Body of pancreas (tissue), 4 donors: ENCODE measurements around the gene COPA. TPM values are rescaled to one million over a fixed set of nuclear protein-coding genes. Genes with fewer than 3 reads are reported as not detected.

Experiments
- ATAC-seq: fragments of 150-250 bp; one replicate; pipeline ENCODE4 v1.9.1; 2016
- DNase-seq, 4 donors: peaks; one replicate each; pipeline ENCODE4 v3.0.0-alpha.2; 2019
- H3K27ac ChIP-seq, 4 donors: fragments of 200-600 bp; sonication (generic); 1 replicate in 3 of 4; 2 replicates in 1 of 4; pipeline versions ENCODE4 v1.5.1 to v1.6.1; 2016 to 2019; ENCODE audit warnings: mild to moderate bottlenecking in 1 of 4, mixed read lengths in 1 of 4, moderate library complexity in 1 of 4
- H3K27me3 ChIP-seq, 2 donors: fragments of 200-600 bp; sonication (generic); one replicate each; pipeline ENCODE4 v1.6.0; 2016; ENCODE audit warnings: mild to moderate bottlenecking in 1 of 2
- H3K36me3 ChIP-seq, 2 donors: fragments of 200-600 bp; sonication (generic); replicated peaks in 1 of 2; 2 replicates each; pipeline ENCODE4 v1.5.1; 2016; ENCODE audit warnings: low read depth in 2 of 2; ENCODE audit not compliant: insufficient read depth in 1 of 2
- H3K4me1 ChIP-seq: fragments of 200-600 bp; sonication (generic); one replicate; pipeline ENCODE4 v1.6.0; 2016
- H3K4me3 ChIP-seq, 2 donors: fragments of 200-600 bp; sonication (generic); 1 replicate in 1 of 2; 2 replicates in 1 of 2; pipeline ENCODE4 v1.5.1; 2016 to 2019
- H3K9me3 ChIP-seq, 3 donors: fragments of 200-600 bp; sonication (generic); 1 replicate in 2 of 3; 2 replicates in 1 of 3; pipeline ENCODE4 v1.5.1; 2016
- CTCF ChIP-seq, 7 experiments: fragments of 450-650 bp in 4 of 7; fragments of 200-600 bp in 3 of 7; sonication (generic) in 3 of 7; IDR thresholded peaks; one replicate each; pipeline ENCODE4 v1.5.1; 2016 to 2019; ENCODE audit warnings: antibody characterized with exemption in 7 of 7
- POLR2A ChIP-seq, 3 donors: fragments of 450-650 bp; IDR thresholded peaks; one replicate each; pipeline ENCODE4 v1.6.1; 2016; ENCODE audit warnings: antibody characterized with exemption in 3 of 3, mild to moderate bottlenecking in 2 of 3
- WGBS, 2 donors: methylation state at CpG; one replicate each; pipeline ENCODE4 v1.1.5; 2017; 5-methylcytosine and 5-hydroxymethylcytosine counted together
- intact Hi-C: fragments of 100-400 bp; cut with DNase I; formaldehyde crosslinking; loops from one replicate; pipeline ENCODE4 v1.15.1; 2023
- total RNA-seq, 2 donors: library from RNA; depleted of rRNA; stranded (reverse); fragments of >200 nt; gene quantifications; one replicate each; pipeline ENCODE4 v1.1.0, GENCODE V29; 2016

Gene COPA
- total RNA-seq, 2 donors from 2014 or later: 75.8 to 86.7 TPM

DNA sequence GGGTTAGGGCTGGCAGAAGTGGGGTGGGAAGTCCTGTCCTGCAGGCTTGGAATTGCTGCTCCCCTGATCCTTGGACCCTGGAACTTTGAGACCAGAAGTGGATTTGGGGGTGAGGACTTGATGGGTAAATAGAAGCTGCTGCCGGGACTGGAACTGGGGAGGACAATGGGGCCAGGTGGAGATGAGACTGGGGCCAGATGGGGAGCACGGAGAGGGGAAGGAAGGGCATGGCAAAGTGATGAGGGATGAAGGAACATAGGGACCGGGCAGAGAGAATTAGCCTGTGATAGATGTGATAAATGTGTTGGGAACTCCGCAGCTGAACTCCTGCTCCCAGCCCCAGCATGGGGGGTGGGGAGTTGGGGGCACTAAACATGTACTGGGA lies 24.5 kb upstream of the COPA start:
- Histone ChIP-seq H3K9me3 (no peaks in the 10 kb centered on the region), H3K4me3 (no peak overlapping the region), H3K27me3 (no peaks in the 10 kb centered on the region), H3K36me3 (no peaks in the 10 kb centered on the region), H3K27ac (no peak overlapping the region), H3K4me1 (no peaks in the 10 kb centered on the region)
- TF ChIP-seq POLR2A (IDR thresholded peaks at IDR 0.05) (no peak), CTCF (IDR thresholded peaks at IDR 0.05) (no peak)
- DNase-seq (no peak), ATAC-seq (no peak)
- intact Hi-C loops: no loop called here
- WGBS, 2 donors: 21 to 36% methylated on average over 4 of the region's 4 CpGs

DNA sequence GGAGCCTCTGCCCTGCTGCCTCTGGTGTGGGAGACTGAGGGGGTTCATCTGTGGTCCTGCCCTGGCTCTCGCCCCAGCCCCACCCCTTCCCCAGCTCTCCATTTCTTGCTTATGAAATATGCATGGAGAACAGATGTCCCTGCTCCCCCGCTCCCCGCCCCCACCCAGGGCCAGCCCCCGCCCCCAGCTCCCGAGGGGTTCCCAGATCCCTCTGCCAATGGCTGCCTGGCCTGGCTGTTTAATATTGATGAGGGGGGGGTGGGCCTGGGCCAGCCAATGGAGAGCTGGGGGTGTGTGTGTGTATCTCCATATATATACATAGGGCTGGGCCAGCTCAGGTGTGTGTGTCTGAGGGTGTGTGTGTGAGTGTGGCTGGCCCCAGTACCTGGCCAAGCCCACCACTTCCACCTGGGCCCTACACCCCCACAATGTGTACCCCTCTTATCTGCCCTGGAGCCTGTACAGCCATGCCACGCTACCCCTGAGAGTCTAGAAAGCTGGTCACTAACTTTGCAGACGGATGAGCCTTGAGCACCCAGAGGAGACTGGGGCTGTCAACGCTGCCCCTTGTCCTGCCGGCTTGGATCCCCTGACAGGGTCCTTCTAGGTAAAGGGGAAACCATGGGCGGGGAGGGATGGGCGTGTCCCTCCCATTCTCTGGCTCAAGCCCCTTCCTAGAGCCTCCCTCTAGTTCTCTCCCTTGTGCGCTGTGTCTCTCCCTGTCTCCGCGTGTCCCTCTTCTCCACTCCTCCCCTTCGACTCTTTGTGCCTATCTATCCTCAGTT lies 23.9 kb upstream of the COPA start, which contains the start of gene NHLH1:
Gene NHLH1, plus strand, starts transcription at position 341 of the 785 bp plus-strand sequence. CDS start 3,661 bp downstream, outside the sequence.
- no peak for DNase-seq

DNA sequence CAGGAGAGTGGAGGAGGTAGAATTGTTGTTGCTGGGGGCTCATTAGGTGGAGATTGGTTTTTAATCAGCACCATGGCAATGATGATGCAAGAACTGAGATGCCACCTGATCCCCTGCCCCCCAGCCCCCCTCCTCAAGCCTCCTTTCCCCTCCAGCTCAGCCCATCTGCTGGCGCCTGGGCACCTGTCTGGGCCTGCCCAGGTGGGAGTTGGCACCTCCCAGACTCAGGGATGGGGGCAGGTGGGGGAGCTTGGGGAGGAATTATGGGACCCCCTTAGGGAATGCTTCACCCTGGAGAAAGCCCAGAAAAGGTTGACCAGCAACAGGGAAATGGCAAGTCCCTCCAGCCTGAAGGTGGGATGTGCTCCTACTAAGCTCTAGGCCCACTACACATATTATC lies 22.3 kb upstream of the COPA start:
- Histone ChIP-seq H3K4me3 (no peak overlapping the region), H3K36me3 (no peaks in the 10 kb centered on the region), H3K9me3 (no peaks in the 10 kb centered on the region), H3K27me3 (no peaks in the 10 kb centered on the region), H3K4me1 (no peaks in the 10 kb centered on the region), H3K27ac (no peak overlapping the region)
- TF ChIP-seq CTCF (IDR thresholded peaks at IDR 0.05) (no peak), POLR2A (IDR thresholded peaks at IDR 0.05) (no peak)
- WGBS, 2 donors: 91 to 100% methylated on average over 1 of the region's 1 CpG
- DNase-seq (no peak), ATAC-seq (no peak)
- intact Hi-C loops: no loop called here

More for the DNA sequence above, 23.9 kb upstream of the COPA start, which contains the start of gene NHLH1:
- no peaks in the 10 kb centered on the region for H3K4me1 ChIP-seq
- intact Hi-C loops: no loop called here
- H3K27me3 ChIP-seq: no peaks in the 10 kb centered on the region
- no peak within 1 kb of the TSS for H3K27ac ChIP-seq
- H3K4me3 ChIP-seq: no peak within 1 kb of the TSS
- no peak for ATAC-seq
- H3K9me3 ChIP-seq: no peaks in the 10 kb centered on the region
- H3K36me3 ChIP-seq: no peaks in the 10 kb centered on the region
- TF ChIP-seq CTCF (IDR thresholded peaks at IDR 0.05) (no peak), POLR2A (IDR thresholded peaks at IDR 0.05) (no peak)
- 41 to 54% methylated on average over 12 to 13 of the region's 15 CpGs for WGBS, 2 donors

GRCh38 chr1:160363951-160364735 lies 21.1 kb upstream of the COPA start:
- 70% methylated on average over 12 of the region's 12 CpGs for WGBS, 2 donors

More at GRCh38 chr1:160363951-160364735, 21.1 kb upstream of the COPA start:
- Histone ChIP-seq H3K4me3 (no peak overlapping the region), H3K36me3 (no peaks in the 10 kb centered on the region), H3K27me3 (no peaks in the 10 kb centered on the region), H3K9me3 (no peaks in the 10 kb centered on the region), H3K27ac (no peak overlapping the region), H3K4me1 (no peaks in the 10 kb centered on the region)
- ATAC-seq (no peak), DNase-seq (no peak)
- no peak for TF ChIP-seq CTCF (IDR thresholded peaks at IDR 0.05)
- TF ChIP-seq POLR2A (IDR thresholded peaks at IDR 0.05): no peak
- intact Hi-C loops: no loop called here
